ENCODE results near the gene HGFAC.

DNA sequence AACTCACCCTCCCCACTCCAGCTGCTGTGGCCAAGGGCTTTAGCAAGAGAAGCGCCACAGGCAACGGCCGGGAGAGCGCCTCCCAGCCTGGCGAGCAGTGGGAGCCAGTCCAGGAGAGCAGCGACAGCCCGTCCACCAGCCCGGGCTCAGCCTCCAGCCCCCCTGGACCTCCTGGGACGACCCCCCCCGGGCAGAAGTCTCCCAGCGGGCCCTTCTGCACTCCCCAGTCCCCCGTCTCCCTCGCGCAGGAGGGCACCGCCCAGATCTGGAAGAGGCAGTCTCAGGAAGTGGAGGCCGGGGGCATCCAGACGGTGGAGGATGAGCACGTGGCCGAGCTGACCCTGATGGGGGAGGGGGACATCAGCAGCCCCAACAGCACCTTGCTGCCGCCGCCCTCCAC is 11.2 kb upstream of the HGFAC start:
- TF ChIP-seq, protein P1, sequence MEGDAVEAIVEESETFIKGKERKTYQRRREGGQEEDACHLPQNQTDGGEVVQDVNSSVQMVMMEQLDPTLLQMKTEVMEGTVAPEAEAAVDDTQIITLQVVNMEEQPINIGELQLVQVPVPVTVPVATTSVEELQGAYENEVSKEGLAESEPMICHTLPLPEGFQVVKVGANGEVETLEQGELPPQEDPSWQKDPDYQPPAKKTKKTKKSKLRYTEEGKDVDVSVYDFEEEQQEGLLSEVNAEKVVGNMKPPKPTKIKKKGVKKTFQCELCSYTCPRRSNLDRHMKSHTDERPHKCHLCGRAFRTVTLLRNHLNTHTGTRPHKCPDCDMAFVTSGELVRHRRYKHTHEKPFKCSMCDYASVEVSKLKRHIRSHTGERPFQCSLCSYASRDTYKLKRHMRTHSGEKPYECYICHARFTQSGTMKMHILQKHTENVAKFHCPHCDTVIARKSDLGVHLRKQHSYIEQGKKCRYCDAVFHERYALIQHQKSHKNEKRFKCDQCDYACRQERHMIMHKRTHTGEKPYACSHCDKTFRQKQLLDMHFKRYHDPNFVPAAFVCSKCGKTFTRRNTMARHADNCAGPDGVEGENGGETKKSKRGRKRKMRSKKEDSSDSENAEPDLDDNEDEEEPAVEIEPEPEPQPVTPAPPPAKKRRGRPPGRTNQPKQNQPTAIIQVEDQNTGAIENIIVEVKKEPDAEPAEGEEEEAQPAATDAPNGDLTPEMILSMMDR (conservative IDR thresholded peaks at IDR 0.05): no peak
- no peak for TF ChIP-seq EZH2 (IDR thresholded peaks at IDR 0.05; ENCODE audit: low read depth)

All from PC-9 (cell line).